Activated CD8-positive, alpha-beta memory T cell treated with anti-CD3 and anti-CD28 coated beads for 4 hours (primary cell): ENCODE results near the gene PDCD1LG2.
"Not testable (repeated sequence)": the region's sequence is repeated elsewhere in the genome, so short reads cannot be mapped to it uniquely, and the experiment has no call there.

Source experiments
- DNase-seq, 2 donors: peaks; one replicate each; pipeline ENCODE4 v3.0.0-alpha.2; 2020; ENCODE audit warnings: low read depth in 2 of 2

The PDCD1LG2 gene

GRCh38 chr9:5510360-5510931 is at the start of gene PDCD1LG2:
TSS of gene PDCD1LG2 (plus strand) at chr9:5510531. CDS start at chr9:5522547, 12,016 bp downstream.
- DNase-seq = no peak

GRCh38 chr9:5464831-5465330 is 45.5 kb upstream of the PDCD1LG2 start:
- DNase-seq = not testable (repeated sequence)

GRCh38 chr9:5466005-5466404 is 44.3 kb upstream of the PDCD1LG2 start:
- DNase-seq = no peak

GRCh38 chr9:5466766-5467165 is 43.6 kb upstream of the PDCD1LG2 start:
- DNase-seq = no peak

GRCh38 chr9:5468850-5469249 is 41.5 kb upstream of the PDCD1LG2 start:
- DNase-seq = no peak

- DNase-seq = no peak
Observed at GRCh38 chr9:5470122-5470521, 40.2 kb upstream of the PDCD1LG2 start.

GRCh38 chr9:5470816-5471215 is 39.5 kb upstream of the PDCD1LG2 start:
- DNase-seq = no peak

GRCh38 chr9:5475611-5476010 is 34.7 kb upstream of the PDCD1LG2 start:
- not testable (repeated sequence) for DNase-seq

- DNase-seq = no peak
Observed at GRCh38 chr9:5478206-5478605, 32.1 kb upstream of the PDCD1LG2 start.

GRCh38 chr9:5479994-5480694 is 30.2 kb upstream of the PDCD1LG2 start:
- DNase-seq = no peak

- no peak for DNase-seq
Observed at GRCh38 chr9:5480919-5481318, 29.4 kb upstream of the PDCD1LG2 start.

GRCh38 chr9:5481322-5482040 is 28.9 kb upstream of the PDCD1LG2 start:
- DNase-seq = no peak

- no peak for DNase-seq
Observed at GRCh38 chr9:5482194-5482593, 28.1 kb upstream of the PDCD1LG2 start.

GRCh38 chr9:5483306-5483705 is 27.0 kb upstream of the PDCD1LG2 start:
- DNase-seq = no peak

GRCh38 chr9:5485378-5486085 is 24.8 kb upstream of the PDCD1LG2 start:
- no peak for DNase-seq

GRCh38 chr9:5486988-5487387 is 23.3 kb upstream of the PDCD1LG2 start:
- DNase-seq = no peak

GRCh38 chr9:5488221-5489008 is 21.9 kb upstream of the PDCD1LG2 start:
- DNase-seq = no peak

GRCh38 chr9:5489630-5490490 is 20.5 kb upstream of the PDCD1LG2 start:
- DNase-seq = no peak

GRCh38 chr9:5492965-5493678 is 17.2 kb upstream of the PDCD1LG2 start:
- DNase-seq = no peak
